Measurements from ENCODE around the gene MED23. TPM values are rescaled to one million over a fixed set of nuclear protein-coding genes. Genes with fewer than 3 reads are reported as not detected.

The MED23 gene
- 45.0 TPM for total RNA-seq

GRCh38 chr6:131627724-131628682 is at the start of gene MED23:
Gene MED23 (minus strand): TSS chr6:131628242. CDS start chr6:131628049, 193 bp downstream.

GRCh38 chr6:131636880-131637792 is 9.1 kb upstream of the MED23 start, which contains the start of gene ENPP3:
Gene ENPP3 (plus strand): TSS chr6:131637302. CDS start chr6:131637385, 83 bp downstream.

GRCh38 chr6:131572686-131573415 is 55.2 kb downstream of the MED23 start, which contains the start of gene ARG1:
Gene ARG1 (plus strand): TSS chr6:131573226. CDS start chr6:131573283, 57 bp downstream.

Small RNA genes lying within 50 kb of the gene (small RNA-seq; reads per million reads assigned to genes)
- gene RNU4-18P (ENCODE audit: low replicate concordance) = not detected

Other genes starting within 250 kb of the MED23 start
- 7.5 TPM for gene ARG1, start 55.0 kb downstream of the MED23 start, total RNA-seq
- 6.5 TPM for gene ENPP3, start 9.1 kb upstream of the MED23 start, total RNA-seq
- gene OR2A4, start 73.2 kb upstream of the MED23 start, total RNA-seq = not detected
- gene CTAGE9, start 82.8 kb upstream of the MED23 start, total RNA-seq = not detected
- 30.9 TPM for gene ENPP1, start 179.8 kb upstream of the MED23 start, total RNA-seq

Measured in metanephros (tissue), 2 donors.